GM21786 (cell line): ENCODE measurements around the gene ASRGL1.

Experiments
- ATAC-seq: cut with Tn5 transposase; IDR thresholded peaks from one replicate; pipeline ENCODE4 v1.9.1; 2021; ENCODE audit not compliant: unreplicated experiment

Gene ASRGL1

GRCh38 chr11:62439785-62440602 is 102.7 kb downstream of the ASRGL1 start:
- ATAC-seq, result no peak
